H1 (cell line): ENCODE measurements around the gene CTSL. TPM values are rescaled to one million over a fixed set of nuclear protein-coding genes. Genes with fewer than 3 reads are reported as not detected.

Experiments
- CTCF ChIA-PET: fragments of 300-600 bp; sonication (Branson Sonifier 250); formaldehyde crosslinking; loops from one replicate; lab custom pipeline; 2021; ENCODE audit not compliant: partially characterized antibody; lab: Charles Lee
- POLR2A ChIA-PET: fragments of 300-600 bp; sonication (Branson Sonifier 250); formaldehyde crosslinking; loops from one replicate; lab custom pipeline; 2021; ENCODE audit warnings: inconsistent platforms; ENCODE audit not compliant: partially characterized antibody; lab: Charles Lee
- DNase-seq, 2 experiments: peaks; one replicate each; pipeline versions ENCODE4 v3.0.0 to v3.0.0-alpha.2; 2010 to 2022; ENCODE audit warnings: low spot score in 2 of 2, low read depth in 1 of 2, mixed read lengths in 1 of 2
- FAIRE-seq: peaks from 2 replicates; lab custom pipeline; 2011; peaks lifted over from hg19 to GRCh38; lab: Jason Lieb, UNC
- H2AFZ ChIP-seq: 2 replicates; pipeline ENCODE4 v1.8.1; 2012; ENCODE audit warnings: low read length, inconsistent platforms
- H2AK5ac ChIP-seq: 2 replicates; pipeline ENCODE4 v1.6.1; 2013; ENCODE audit warnings: low read depth, low read length
- H2BK120ac ChIP-seq: replicated peaks from 2 replicates; pipeline ENCODE3; 2013; ENCODE audit warnings: low read depth, low read length, inconsistent platforms
- H2BK12ac ChIP-seq: 2 replicates; pipeline ENCODE4 v1.6.1; 2013; ENCODE audit warnings: low read depth, low read length
- H2BK15ac ChIP-seq: 2 replicates; pipeline ENCODE4 v1.6.1; 2013; ENCODE audit warnings: low read length
- H2BK20ac ChIP-seq: 2 replicates; pipeline ENCODE4 v1.6.1; 2013; ENCODE audit warnings: low read length
- H2BK5ac ChIP-seq: 2 replicates; pipeline ENCODE4 v1.6.1; 2013; ENCODE audit warnings: low read depth, low read length
- H3K14ac ChIP-seq: 2 replicates; pipeline ENCODE4 v1.6.1; 2013; ENCODE audit warnings: inconsistent platforms; ENCODE audit not compliant: insufficient read length
- H3K18ac ChIP-seq: 2 replicates; pipeline ENCODE4 v1.6.1; 2013; ENCODE audit warnings: low read length; ENCODE audit errors: extremely low read depth
- H3K23ac ChIP-seq: 2 replicates; pipeline ENCODE4 v1.6.1; 2013; ENCODE audit warnings: inconsistent platforms; ENCODE audit not compliant: insufficient read length
- H3K23me2 ChIP-seq: 2 replicates; pipeline ENCODE4 v1.6.1; 2013; ENCODE audit warnings: low read depth, low read length
- H3K27ac ChIP-seq: 2 replicates; pipeline ENCODE4 v1.6.1; 2011; ENCODE audit warnings: low read depth, low read length, inconsistent platforms
- H3K27me3 ChIP-seq, 4 experiments: replicated peaks in 1 of 4; 1 replicate in 1 of 4; 2 replicates in 3 of 4; pipeline versions ENCODE4 v1.6.1 to v1.8.1; 2011 to 2013; ENCODE audit warnings: low read length in 3 of 4, mild to moderate bottlenecking in 3 of 4, inconsistent platforms in 2 of 4, mixed read lengths in 2 of 4, moderate library complexity in 1 of 4; ENCODE audit not compliant: control insufficient read depth in 3 of 4, insufficient read depth in 3 of 4; ENCODE audit errors: extremely low read depth in 1 of 4
- H3K36me3 ChIP-seq, 4 experiments: 2 replicates each; pipeline versions ENCODE4 v1.6.1 to v1.8.1; 2011 to 2013; ENCODE audit warnings: mild to moderate bottlenecking in 4 of 4, low read length in 3 of 4, moderate library complexity in 2 of 4, control low read depth in 1 of 4, inconsistent platforms in 1 of 4; ENCODE audit not compliant: insufficient read depth in 4 of 4, control insufficient read depth in 2 of 4
- H3K4ac ChIP-seq: replicated peaks from 2 replicates; pipeline ENCODE3; 2013; ENCODE audit warnings: low read length, low read depth, mixed read lengths, inconsistent platforms; ENCODE audit not compliant: insufficient read length
- H3K4me1 ChIP-seq, 4 experiments: replicated peaks in 1 of 4; 1 replicate in 1 of 4; 2 replicates in 3 of 4; pipeline versions ENCODE4 v1.6.1 to v1.8.1; 2011 to 2013; ENCODE audit warnings: low read length in 3 of 4, inconsistent platforms in 2 of 4, mixed read lengths in 1 of 4; ENCODE audit not compliant: insufficient read depth in 4 of 4, control insufficient read depth in 3 of 4
- H3K4me2 ChIP-seq, 2 experiments: 2 replicates each; pipeline versions ENCODE4 v1.6.1 to v1.8.1; 2011 to 2013; ENCODE audit warnings: low read depth in 2 of 2, low read length in 2 of 2, control low read depth in 1 of 2, inconsistent platforms in 1 of 2, mild to moderate bottlenecking in 1 of 2; ENCODE audit not compliant: insufficient read depth in 1 of 2
- H3K4me3 ChIP-seq, 4 experiments: fragments of 200-600, 300-600 bp in 1 of 4; sonication (generic), shearing (Covaris generic), sonication (Bioruptor Twin) in 1 of 4; 2 replicates each; pipeline versions ENCODE4 v1.5.1 to v1.8.1; 2011 to 2016; ENCODE audit warnings: low read length in 4 of 4, low read depth in 3 of 4, control low read depth in 2 of 4, inconsistent platforms in 2 of 4, mild to moderate bottlenecking in 2 of 4, mixed read lengths in 1 of 4, moderate library complexity in 1 of 4; ENCODE audit not compliant: insufficient read depth in 2 of 4; ENCODE audit errors: extremely low read depth in 1 of 4
- H3K56ac ChIP-seq: replicated peaks from 2 replicates; pipeline ENCODE3; 2013; ENCODE audit warnings: low read depth, mild to moderate bottlenecking, mixed read lengths, low read length, inconsistent platforms; ENCODE audit not compliant: insufficient read length
- H3K79me1 ChIP-seq: 2 replicates; pipeline ENCODE4 v1.6.1; 2013; ENCODE audit warnings: low read depth, low read length, control low read depth
- H3K79me2 ChIP-seq, 2 experiments: 2 replicates each; pipeline versions ENCODE4 v1.6.1 to v1.8.1; 2012 to 2013; ENCODE audit warnings: low read length in 2 of 2, mild to moderate bottlenecking in 2 of 2, inconsistent platforms in 1 of 2; ENCODE audit not compliant: insufficient read depth in 2 of 2, control insufficient read depth in 1 of 2
- H3K9ac ChIP-seq, 4 experiments: replicated peaks in 1 of 4; 1 replicate in 1 of 4; 2 replicates in 3 of 4; pipeline versions ENCODE4 v1.6.1 to v1.8.1; 2011 to 2013; ENCODE audit warnings: low read depth in 3 of 4, low read length in 3 of 4, control low read depth in 2 of 4, mild to moderate bottlenecking in 2 of 4, moderate library complexity in 2 of 4, inconsistent platforms in 1 of 4; ENCODE audit errors: extremely low read depth in 1 of 4
- H3K9me3 ChIP-seq, 2 experiments: 2 replicates each; pipeline versions ENCODE4 v1.6.1 to v1.8.1; 2012 to 2013; ENCODE audit warnings: mild to moderate bottlenecking in 2 of 2, moderate library complexity in 2 of 2, control low read depth in 1 of 2, inconsistent platforms in 1 of 2, low read depth in 1 of 2, low read length in 1 of 2, mixed read lengths in 1 of 2; ENCODE audit not compliant: insufficient read depth in 2 of 2
- H4K20me1 ChIP-seq, 2 experiments: replicated peaks in 1 of 2; 2 replicates each; pipeline versions ENCODE3 to v1.8.1; 2011 to 2013; ENCODE audit warnings: inconsistent platforms in 2 of 2, low read length in 2 of 2, mild to moderate bottlenecking in 1 of 2; ENCODE audit not compliant: insufficient read depth in 2 of 2, control insufficient read depth in 1 of 2
- H4K5ac ChIP-seq: 2 replicates; pipeline ENCODE4 v1.6.1; 2013; ENCODE audit warnings: low read length, low read depth, mixed read lengths, inconsistent platforms; ENCODE audit not compliant: insufficient read length
- H4K8ac ChIP-seq: 2 replicates; pipeline ENCODE4 v1.8.0; 2013; ENCODE audit warnings: mild to moderate bottlenecking, moderate library complexity, low read length, inconsistent platforms; ENCODE audit not compliant: insufficient read depth; ENCODE audit errors: extremely low read depth
- H4K91ac ChIP-seq: replicated peaks from 2 replicates; pipeline ENCODE3; 2013; ENCODE audit warnings: low read length, mixed read lengths, inconsistent platforms; ENCODE audit not compliant: insufficient read length
- TBP ChIP-seq: IDR thresholded peaks from 2 replicates; pipeline ENCODE4 v1.6.1; 2011; ENCODE audit warnings: low read depth, low read length, improper control_type of control experiment
- WGBS, 2 experiments: shearing (Covaris generic) in 1 of 2; methylation state at CpG; one replicate each; pipeline versions ENCODE4 v1.1.6 to v1.1.7; 2013 to 2015; ENCODE audit warnings: low lambda C conversion rate in 2 of 2, mixed read lengths in 2 of 2, inconsistent platforms in 1 of 2, low coverage in 1 of 2, missing lambda C conversion rate in 1 of 2; ENCODE audit not compliant: insufficient replicate concordance in 2 of 2, insufficient coverage in 1 of 2, insufficient read length in 1 of 2; ENCODE audit errors: extremely low coverage in 1 of 2, missing lambda C conversion rate in 1 of 2; 5-methylcytosine and 5-hydroxymethylcytosine counted together
- polyA plus RNA-seq, 7 experiments: library from polyadenylated mRNA; depleted of rRNA in 3 of 7; stranded (reverse) in 5 of 7; unstranded in 2 of 7; fragments of >200 nt in 5 of 7; fragments of 200-250 nt in 2 of 7; gene quantifications; 1 replicate in 5 of 7; 2 replicates in 1 of 7; 4 replicates in 1 of 7; pipeline versions ENCODE4 v1.2.1 to v1.2.3, GENCODE V29; 2011 to 2013; ENCODE audit warnings: missing spikeins in 2 of 7, mixed read lengths in 2 of 7
- total RNA-seq: library from RNA; stranded (reverse); fragmentation: NEBNext Ultra II Directional; extraction: Animal tissue kit (Norgen Biotek cat#: 25700); gene quantifications from 2 replicates; pipeline ENCODE4 v1.2.1, GENCODE V29; 2021

Gene CTSL
- total and polyA plus RNA-seq, 2 of the 8 experiments (the other 6 are each of a cell fraction or from before 2014, with no cell fraction given): 34.2 to 38.2 TPM

DNA sequence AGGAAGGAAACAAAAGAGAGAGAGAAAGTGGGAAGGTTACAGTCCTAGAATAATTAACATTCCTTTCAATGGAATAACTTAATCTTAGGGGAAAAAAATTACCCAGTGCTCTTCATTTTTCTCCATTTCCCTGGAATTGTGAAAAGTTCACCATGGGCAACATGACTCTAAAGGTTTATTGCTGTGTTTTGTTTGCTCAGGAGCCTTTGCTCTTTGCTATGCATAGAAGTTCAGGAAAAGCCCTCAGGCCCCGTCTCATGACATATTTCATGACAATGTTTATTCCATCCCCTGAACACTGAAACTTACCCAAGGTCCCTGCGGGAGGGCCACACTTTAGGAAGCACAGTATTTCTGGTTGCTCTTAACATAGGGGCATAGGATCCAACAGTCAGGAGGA, 9.8 kb upstream of the CTSL start:
- Histone ChIP-seq H4K5ac (no peak overlapping the region), H4K91ac (no peak overlapping the region), H2BK20ac (no peak overlapping the region), H2BK12ac (no peak overlapping the region), H3K4me2 (no peak overlapping the region), H3K79me1 (no peaks in the 10 kb centered on the region), H4K8ac (no peak overlapping the region), H3K56ac (no peak overlapping the region), H2AFZ (no peak overlapping the region), H3K79me2 (no peaks in the 10 kb centered on the region), H3K36me3 (no peaks in the 10 kb centered on the region), H3K23me2 (peaks cover 6% of the 10 kb centered on the region; the same call in 1 of the 2 replicates), H3K14ac (no peak overlapping the region), H2BK120ac (no peak overlapping the region), H3K23ac (no peak overlapping the region), H2AK5ac (no peak overlapping the region), H4K20me1 (peaks cover 0 to 5% of the 10 kb centered on the region in 2 experiments), H3K4me3 (no peak overlapping the region), H3K27me3 (no peaks in the 10 kb centered on the region), H3K4ac (no peak overlapping the region), H3K27ac (no peak overlapping the region), H2BK15ac (no peak overlapping the region), H2BK5ac (no peak overlapping the region), H3K9ac (no peak overlapping the region), H3K9me3 (no peaks in the 10 kb centered on the region), H3K4me1 (no peaks in the 10 kb centered on the region; a peak in 2 of 7 replicates), H3K18ac (no peak overlapping the region)
- DNase-seq: no peak
- ChIA-PET POLR2A (interaction anchor here (0.7 kb wide), 1 partner anchor 55 kb away, joined by 3 read pairs; no protein-coding TSS in a partner anchor), CTCF (interaction anchor here (2.5 kb wide), 1 partner anchor 97 kb away, joined by 12 read pairs; no protein-coding TSS in a partner anchor)
- WGBS, 2 experiments: 90% methylated on average over 2 of the region's 2 CpGs; no CpG with 5 or more reads in 1 of the 2 experiments
- no peak for TF ChIP-seq TBP
- FAIRE-seq: no peak
